HEK293T (cell line): Measurements from ENCODE around the gene FAM9C.

Source experiments
- CTCF ChIA-PET: fragments of 350-600 bp; formaldehyde crosslinking; extraction: SDS; loops from one replicate; lab custom pipeline; 2021; ENCODE audit warnings: antibody characterized with exemption, inconsistent platforms; lab: Yijun Ruan, JAX
- POLR2A ChIA-PET: fragments of 350-600 bp; formaldehyde crosslinking; extraction: SDS; loops from one replicate; lab custom pipeline; 2020; ENCODE audit warnings: antibody characterized with exemption, inconsistent platforms; lab: Yijun Ruan, JAX
- DNase-seq: peaks from one replicate; pipeline ENCODE4 v3.0.0; 2012; ENCODE audit warnings: mixed read lengths; ENCODE audit errors: extremely low spot score
- ARNT ChIP-seq: fragments of 450-650 bp; IDR thresholded peaks from 2 replicates; pipeline ENCODE4 v1.6.1; 2017; ENCODE audit warnings: mild to moderate bottlenecking
- BHLHE40 ChIP-seq: fragments of 450-650 bp; IDR thresholded peaks from 2 replicates; pipeline ENCODE4 v1.6.1; 2016; ENCODE audit warnings: mild to moderate bottlenecking, moderate library complexity, borderline replicate concordance
- CTBP1 ChIP-seq: fragments of 450-650 bp; IDR thresholded peaks from 2 replicates; pipeline ENCODE4 v1.6.1; 2016; ENCODE audit warnings: borderline replicate concordance
- ELF4 ChIP-seq: fragments of 450-650 bp; IDR thresholded peaks from 2 replicates; pipeline ENCODE4 v1.6.1; 2017; ENCODE audit warnings: antibody characterized with exemption
- FOXA1 ChIP-seq: fragments of 450-650 bp; IDR thresholded peaks from 2 replicates; pipeline ENCODE4 v1.6.1; 2016; ENCODE audit warnings: mild to moderate bottlenecking
- FOXK2 ChIP-seq: fragments of 450-650 bp; IDR thresholded peaks from 2 replicates; pipeline ENCODE4 v1.6.1; 2016; ENCODE audit warnings: mild to moderate bottlenecking
- FOXM1 ChIP-seq: fragments of 450-650 bp; IDR thresholded peaks from 2 replicates; pipeline ENCODE4 v1.6.1; 2017; ENCODE audit warnings: mild to moderate bottlenecking, borderline replicate concordance
- HDGF ChIP-seq: fragments of 450-650 bp; IDR thresholded peaks from 2 replicates; pipeline ENCODE4 v1.6.1; 2017; ENCODE audit warnings: antibody characterized with exemption, borderline replicate concordance
- L3MBTL2 ChIP-seq: fragments of 450-650 bp; conservative IDR thresholded peaks from 2 replicates; pipeline ENCODE4 v1.6.1; 2016; ENCODE audit warnings: mild to moderate bottlenecking
- LEF1 ChIP-seq: fragments of 450-650 bp; IDR thresholded peaks from 2 replicates; pipeline ENCODE4 v1.6.1; 2017; ENCODE audit warnings: mild to moderate bottlenecking, borderline replicate concordance
- NFRKB ChIP-seq: fragments of 450-650 bp; IDR thresholded peaks from 2 replicates; pipeline ENCODE4 v1.6.1; 2016; ENCODE audit warnings: mild to moderate bottlenecking, moderate library complexity
- SP1 ChIP-seq: fragments of 450-650 bp; IDR thresholded peaks from 2 replicates; pipeline ENCODE4 v1.6.1; 2017
- SUZ12 ChIP-seq: fragments of 450-650 bp; IDR thresholded peaks from 2 replicates; pipeline ENCODE4 v1.6.1; 2016; ENCODE audit warnings: mild to moderate bottlenecking
- TARDBP ChIP-seq: fragments of 450-650 bp; IDR thresholded peaks from 2 replicates; pipeline ENCODE4 v1.6.1; 2016
- ZNF384 ChIP-seq: fragments of 450-650 bp; IDR thresholded peaks from 2 replicates; pipeline ENCODE4 v1.6.1; 2016
- TF ChIP-seq, protein P1 (sequence below): fragments of 450-650 bp; IDR thresholded peaks from 2 replicates; pipeline ENCODE4 v1.6.1; 2016

FAM9C gene

DNA sequence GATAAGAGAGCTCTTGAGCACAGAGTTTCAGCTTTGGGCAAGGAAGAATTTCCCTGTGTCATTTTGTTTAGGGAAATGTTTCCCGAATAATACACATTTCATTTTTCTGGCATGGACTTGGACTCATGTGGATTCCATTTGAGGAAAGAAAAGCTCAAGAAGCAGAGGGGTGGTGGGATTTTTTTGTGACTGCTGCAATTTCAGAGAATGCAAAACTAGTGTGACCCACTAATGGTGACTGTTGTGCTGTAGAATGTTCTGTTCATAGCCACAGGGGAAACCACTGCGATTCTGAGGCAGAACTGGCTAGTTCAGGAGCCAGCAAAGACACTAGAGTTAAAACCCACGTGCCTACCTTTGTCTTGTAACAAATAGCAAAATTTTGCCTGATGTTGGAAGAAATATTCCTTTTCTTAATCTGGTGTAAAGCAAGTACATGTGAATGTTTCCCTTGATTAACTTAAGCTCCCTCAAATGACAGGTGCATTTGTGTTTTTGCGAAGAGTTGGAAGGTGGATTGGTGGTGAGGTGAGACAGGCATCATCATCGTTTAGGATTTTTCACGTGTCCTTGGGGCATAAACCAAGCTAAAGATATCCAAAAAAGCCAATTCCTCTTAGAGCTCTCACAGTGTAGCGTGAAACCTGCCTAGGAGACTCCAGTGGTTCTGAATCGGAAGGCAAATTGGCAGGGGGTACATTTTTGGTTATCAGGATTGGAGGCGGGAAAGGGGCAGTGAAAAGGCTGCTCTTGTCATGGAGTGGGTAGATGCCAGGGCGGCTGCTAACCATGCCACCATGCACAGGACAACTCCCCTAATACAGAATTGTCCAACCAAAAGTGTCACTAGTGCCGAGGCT, 38.0 kb upstream of the FAM9C start:
- TF ChIP-seq FOXM1 = no peak
- no peak for TF ChIP-seq ZNF384
- TF ChIP-seq FOXK2 = no peak
- TF ChIP-seq ELF4 = no peak
- no peak for TF ChIP-seq SUZ12
- TF ChIP-seq FOXA1 = no peak
- TF ChIP-seq NFRKB = no peak
- no peak for TF ChIP-seq HDGF
- no peak for TF ChIP-seq LEF1
- TF ChIP-seq CTBP1 = no peak
- no peak for TF ChIP-seq BHLHE40
- TF ChIP-seq L3MBTL2 = no peak
- TF ChIP-seq TARDBP = no peak
- TF ChIP-seq, protein P1, sequence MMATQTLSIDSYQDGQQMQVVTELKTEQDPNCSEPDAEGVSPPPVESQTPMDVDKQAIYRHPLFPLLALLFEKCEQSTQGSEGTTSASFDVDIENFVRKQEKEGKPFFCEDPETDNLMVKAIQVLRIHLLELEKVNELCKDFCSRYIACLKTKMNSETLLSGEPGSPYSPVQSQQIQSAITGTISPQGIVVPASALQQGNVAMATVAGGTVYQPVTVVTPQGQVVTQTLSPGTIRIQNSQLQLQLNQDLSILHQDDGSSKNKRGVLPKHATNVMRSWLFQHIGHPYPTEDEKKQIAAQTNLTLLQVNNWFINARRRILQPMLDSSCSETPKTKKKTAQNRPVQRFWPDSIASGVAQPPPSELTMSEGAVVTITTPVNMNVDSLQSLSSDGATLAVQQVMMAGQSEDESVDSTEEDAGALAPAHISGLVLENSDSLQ = no peak
- no peak for TF ChIP-seq SP1
- ChIA-PET POLR2A (no interaction called here), CTCF (no interaction called here)
- no peak for DNase-seq

DNA sequence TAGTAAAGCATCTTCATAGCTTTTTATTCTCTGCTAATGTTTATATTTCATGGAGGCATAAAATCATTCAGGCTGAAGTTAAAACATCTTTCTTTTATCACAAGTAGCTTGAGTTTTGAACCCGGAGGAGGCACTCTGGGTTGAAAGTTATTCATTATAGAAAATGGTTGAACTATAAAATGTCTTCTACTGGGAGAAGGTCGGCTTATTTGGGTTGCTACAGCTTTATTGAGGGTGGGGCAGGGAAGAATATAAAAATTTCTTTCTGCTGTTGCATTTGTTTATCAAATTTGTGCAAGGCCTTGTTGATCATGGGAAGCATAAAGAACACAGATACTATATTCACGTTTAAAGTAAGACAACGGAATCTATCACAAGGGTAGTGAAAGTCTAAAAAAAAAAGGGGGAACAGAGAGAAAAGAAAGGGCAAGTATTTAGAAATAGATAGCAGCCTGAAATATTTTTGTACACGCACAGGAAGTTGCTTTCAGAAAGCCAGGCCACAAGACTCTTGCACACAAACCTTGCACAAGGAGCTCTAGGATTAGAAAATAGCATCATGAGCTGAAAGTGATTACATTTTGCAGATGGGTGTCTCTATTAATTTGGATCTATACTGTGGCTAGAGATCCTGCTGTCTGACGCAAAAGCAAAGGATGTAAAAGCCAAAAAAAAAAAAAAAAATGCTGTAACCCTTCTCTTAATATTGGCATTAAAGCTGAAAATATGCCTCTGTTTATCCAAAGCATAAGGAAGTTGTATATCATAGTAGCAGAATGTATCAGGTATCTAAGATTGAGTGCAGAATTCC, 37.2 kb upstream of the FAM9C start:
- ChIA-PET CTCF (no interaction called here), POLR2A (no interaction called here)
- no peak for DNase-seq
- TF ChIP-seq BHLHE40 = no peak
- no peak for TF ChIP-seq TARDBP
- TF ChIP-seq, protein P1 = no peak
- TF ChIP-seq NFRKB = no peak
- no peak for TF ChIP-seq ELF4
- no peak for TF ChIP-seq LEF1
- TF ChIP-seq HDGF = no peak
- TF ChIP-seq SP1 = no peak
- TF ChIP-seq CTBP1 = no peak
- no peak for TF ChIP-seq FOXA1
- no peak for TF ChIP-seq SUZ12
- no peak for TF ChIP-seq FOXM1
- TF ChIP-seq ZNF384 = no peak

DNA sequence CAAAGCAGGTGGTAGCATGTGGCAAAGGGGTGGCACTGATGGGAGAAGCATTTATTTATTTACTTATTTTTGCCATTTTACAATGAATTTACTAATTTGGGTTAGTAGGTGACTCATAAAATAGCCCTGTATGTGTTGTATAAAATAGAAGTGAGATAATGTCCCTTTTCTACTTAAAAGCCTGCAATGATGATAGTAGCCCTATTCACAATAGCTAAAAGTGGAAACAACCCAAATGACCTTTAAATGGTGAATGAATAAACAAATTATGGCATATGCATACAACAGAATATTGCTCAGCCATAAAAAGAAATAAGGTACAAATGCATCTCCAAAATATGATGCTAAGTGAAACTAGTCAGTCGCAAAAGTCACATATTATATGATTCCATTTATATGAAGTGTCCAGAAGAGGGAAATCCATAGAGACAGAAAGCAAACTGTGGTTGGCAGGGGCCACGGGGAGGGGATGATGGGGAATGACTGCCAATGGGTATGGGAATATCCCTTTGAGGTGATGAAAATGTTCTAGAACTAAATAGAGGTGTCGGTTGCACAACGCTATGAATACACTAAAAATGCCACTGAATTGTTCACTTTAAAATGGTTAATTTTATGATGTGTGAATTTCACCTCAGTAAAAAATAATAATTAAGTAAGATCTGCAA, 35.8 kb upstream of the FAM9C start:
- ChIA-PET CTCF (no interaction called here), POLR2A (no interaction called here)
- TF ChIP-seq, protein P1 = no peak
- TF ChIP-seq SUZ12 (no peak), FOXA1 (no peak), HDGF (no peak), LEF1 (no peak), CTBP1 (no peak), ELF4 (no peak), BHLHE40 (no peak), L3MBTL2 (no peak), ARNT (no peak), SP1 (no peak), FOXK2 (no peak), NFRKB (no peak), ZNF384 (no peak), FOXM1 (no peak), TARDBP (no peak)
- DNase-seq = no peak

DNA sequence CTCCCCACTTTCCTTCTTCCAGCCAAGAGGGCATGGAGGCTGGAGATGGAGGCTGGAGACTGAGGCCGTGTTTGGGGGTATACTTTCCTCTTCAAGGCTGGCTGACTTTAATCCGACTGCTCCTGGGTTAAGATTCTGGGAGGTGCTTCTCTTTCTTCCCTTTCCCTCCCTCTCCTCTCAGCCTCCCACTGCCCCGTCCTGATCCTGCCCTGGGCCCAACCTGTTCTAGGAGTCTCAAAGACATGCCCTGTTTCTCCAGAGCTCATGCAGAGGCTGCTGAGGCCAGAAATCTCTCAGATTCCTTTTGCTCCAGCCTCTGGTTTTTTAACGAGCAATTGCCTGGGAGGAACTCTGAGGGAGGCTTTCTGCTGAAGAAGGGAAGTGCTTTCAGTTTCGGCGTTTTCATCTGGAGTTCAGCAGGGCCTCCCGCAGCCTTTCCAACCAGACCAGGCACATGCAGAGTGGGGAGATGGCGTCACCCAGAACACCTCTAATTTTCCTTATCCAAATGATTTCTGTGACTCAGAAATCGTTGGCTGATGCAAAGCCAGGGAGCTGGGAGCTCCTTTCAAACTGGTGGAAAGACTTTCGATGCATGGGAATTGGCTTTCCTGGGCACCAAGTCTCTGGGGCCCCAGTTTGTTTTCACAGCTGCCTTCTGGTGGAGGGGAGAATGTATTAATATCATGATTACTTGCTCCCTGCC, 34.5 kb upstream of the FAM9C start:
- ChIA-PET POLR2A (no interaction called here), CTCF (interaction anchor here (0.6 kb wide), 1 partner anchor 132 kb away, joined by 3 read pairs; no protein-coding TSS in a partner anchor)
- no peak for TF ChIP-seq SUZ12
- no peak for TF ChIP-seq SP1
- no peak for DNase-seq

DNA sequence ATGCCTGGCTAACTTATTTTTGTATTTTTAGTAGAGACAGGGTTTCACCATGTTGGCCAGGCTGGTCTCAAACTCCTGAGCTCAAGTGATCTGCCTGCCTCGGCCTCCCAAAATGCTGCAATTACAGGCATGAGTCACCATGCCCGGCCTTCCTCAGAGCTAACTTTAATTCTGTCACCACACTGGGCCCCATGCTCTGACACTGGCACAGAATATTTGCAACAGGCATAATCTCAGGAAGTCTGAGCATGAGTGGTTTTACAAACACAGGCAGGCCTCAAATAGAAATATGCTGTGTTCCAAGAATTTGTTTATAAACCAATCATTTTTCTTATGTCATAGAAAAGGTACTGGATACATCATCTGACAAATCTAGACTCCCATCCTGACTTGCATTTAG, 32.7 kb upstream of the FAM9C start:
- ChIA-PET CTCF (no interaction called here), POLR2A (no interaction called here)
- TF ChIP-seq TARDBP (no peak), FOXA1 (no peak), FOXK2 (no peak), LEF1 (no peak), ARNT (no peak), ELF4 (no peak)
- DNase-seq = no peak
